GM21528 (cell line): Measurements from ENCODE around the gene OTOP2.
"Not testable (repeated sequence)": the region's sequence is repeated elsewhere in the genome, so short reads cannot be mapped to it uniquely, and the experiment has no call there.

ENCODE experiments used
- ATAC-seq: cut with Tn5 transposase; IDR thresholded peaks from one replicate; pipeline ENCODE4 v1.9.1; 2021; ENCODE audit warnings: mild to moderate bottlenecking, moderate library complexity; ENCODE audit not compliant: unreplicated experiment, low FRiP score

OTOP2 gene

DNA sequence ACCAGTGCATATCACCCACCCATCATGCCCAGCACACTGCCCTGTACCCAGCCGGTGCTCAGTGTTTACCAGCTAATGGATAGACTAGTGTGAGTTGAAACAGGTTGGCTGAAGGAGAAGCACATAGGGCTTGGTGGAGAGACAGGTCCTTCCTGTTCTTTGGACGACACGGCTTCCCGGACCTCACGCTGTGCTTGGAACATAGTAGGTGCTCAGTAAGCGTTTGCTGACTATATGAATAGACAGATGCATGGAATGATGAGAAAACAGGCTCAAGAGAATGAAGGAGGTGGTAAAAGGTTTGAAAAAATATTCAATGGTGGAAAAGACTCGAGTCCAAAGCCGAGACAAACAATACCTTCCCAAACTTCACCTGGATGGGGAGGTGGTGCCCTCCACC, 23.9 kb upstream of the OTOP2 start:
- no peak for ATAC-seq

- no peak for ATAC-seq
Measured at GRCh38 chr17:74901353-74902135, 22.5 kb upstream of the OTOP2 start.

GRCh38 chr17:74903034-74903433, 21.0 kb upstream of the OTOP2 start:
- ATAC-seq, result no peak

GRCh38 chr17:74903671-74904070, 20.4 kb upstream of the OTOP2 start:
- ATAC-seq, result no peak

DNA sequence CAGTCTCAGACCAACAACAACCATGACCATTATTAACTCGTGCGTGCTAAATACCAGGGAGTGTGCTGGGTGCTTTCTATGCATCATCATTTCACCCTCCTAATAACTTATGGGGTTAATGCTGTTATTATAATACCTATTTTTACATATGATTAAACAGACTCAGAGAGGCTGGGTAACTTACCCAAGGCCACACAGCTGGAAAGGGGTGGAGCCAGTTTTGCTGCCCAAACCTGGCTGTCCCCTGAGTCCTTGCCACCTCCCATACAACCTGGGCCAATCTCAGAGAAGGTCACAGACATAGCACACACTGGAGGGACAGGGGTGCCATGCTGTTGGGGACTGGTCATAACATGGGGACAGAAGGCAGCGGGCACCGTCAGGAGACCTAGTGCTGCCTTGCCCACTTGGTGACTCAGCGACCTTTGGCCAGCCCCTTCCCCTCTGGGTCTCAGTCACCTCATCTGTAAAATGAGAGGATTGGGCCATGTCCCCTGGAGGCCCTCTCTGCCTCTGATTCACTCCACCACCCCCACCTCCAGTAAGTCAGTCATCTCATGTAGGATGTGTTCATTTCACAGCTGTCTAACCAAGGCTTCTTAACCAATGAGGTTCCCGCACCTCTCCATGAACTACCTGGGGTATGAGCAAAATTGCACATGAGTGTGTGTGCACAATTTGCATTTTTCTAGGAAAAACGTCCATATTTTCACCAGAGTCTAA, 19.2 kb upstream of the OTOP2 start:
- ATAC-seq, result no peak

- not testable (repeated sequence) for ATAC-seq
Measured at GRCh38 chr17:74906214-74906793, 17.8 kb upstream of the OTOP2 start.

- no peak for ATAC-seq
Measured at GRCh38 chr17:74907012-74907411, 17.1 kb upstream of the OTOP2 start.

GRCh38 chr17:74909097-74909496, 15.0 kb upstream of the OTOP2 start:
- not testable (repeated sequence) for ATAC-seq

- not testable (repeated sequence) for ATAC-seq
Measured at GRCh38 chr17:74911423-74911822, 12.7 kb upstream of the OTOP2 start.

DNA sequence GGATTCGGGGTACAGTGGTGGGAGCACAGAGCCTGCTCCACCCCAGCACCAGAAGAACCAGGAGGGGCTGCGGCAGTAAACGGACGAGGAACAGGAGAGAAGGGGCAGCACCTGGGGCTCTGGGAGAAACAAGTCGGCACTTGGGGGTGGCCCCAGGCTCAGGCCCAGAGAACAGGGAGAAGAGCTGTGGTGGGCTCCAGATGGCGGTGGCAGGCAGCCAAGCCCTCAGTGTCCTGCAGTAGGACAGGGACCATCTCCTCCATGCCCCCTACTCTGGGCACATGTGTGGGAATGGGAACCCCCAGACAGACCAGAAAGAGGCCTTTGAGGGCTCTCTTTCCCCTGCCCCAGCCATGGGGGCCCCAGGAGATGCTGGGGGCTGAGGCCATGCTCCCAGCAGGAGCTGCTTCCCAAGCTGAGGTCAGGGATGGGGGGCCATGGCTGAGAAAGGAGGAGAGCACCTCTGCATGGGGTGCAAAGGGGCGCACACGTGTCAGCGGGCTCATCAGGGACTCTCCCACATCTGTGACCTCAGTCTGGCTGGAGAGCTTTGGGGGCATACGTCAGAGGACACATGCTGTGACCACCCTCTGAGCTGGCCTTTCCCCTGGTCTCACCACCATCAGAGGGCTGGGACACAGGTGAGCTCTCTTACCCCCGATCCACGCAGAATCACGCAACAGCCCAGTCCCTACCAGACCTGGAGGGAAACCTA, 7.8 kb upstream of the OTOP2 start:
- no peak for ATAC-seq

- no peak for ATAC-seq
Measured at GRCh38 chr17:74916851-74917199, 7.2 kb upstream of the OTOP2 start.

DNA sequence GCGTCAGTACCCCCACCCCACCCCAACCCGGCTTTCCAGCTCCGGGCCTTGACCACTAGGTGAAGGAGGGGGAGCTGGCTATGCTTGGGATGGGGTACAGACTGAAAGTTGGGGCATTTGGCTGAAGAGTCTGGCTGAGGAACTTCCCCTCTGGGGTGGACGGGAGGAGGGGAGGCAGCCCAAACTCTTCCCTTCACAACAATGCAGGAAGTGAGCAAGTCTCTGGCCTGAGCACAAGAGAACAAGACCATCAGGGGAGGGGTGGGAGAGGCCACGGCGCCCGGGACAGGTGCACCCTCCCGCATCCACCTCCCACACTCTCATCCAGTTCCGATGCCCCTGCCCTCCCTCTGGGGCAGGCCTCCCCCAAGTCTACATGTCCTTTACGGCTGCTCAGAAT, 6.6 kb upstream of the OTOP2 start:
- ATAC-seq, result no peak

DNA sequence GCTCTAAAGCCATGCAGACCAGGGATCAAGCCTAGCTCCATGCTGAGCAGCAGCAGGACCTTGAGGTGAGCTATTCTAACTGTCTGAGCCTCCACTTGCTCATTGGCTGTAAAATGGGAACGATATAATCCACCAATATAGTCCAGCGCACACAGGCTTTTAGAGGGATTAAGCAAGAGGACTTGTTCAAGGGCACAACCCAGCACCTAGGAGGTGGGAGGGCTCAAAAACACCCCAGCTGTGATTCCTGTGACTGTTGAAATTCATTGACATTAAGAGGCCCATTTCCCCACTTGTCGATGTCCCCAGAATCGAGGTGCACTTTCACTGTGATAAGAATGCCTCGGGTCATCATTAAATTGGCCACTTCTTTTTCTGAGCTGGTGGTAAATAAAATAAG, 5.2 kb upstream of the OTOP2 start:
- no peak for ATAC-seq

- ATAC-seq, result no peak
Measured at GRCh38 chr17:74919440-74920305, 4.4 kb upstream of the OTOP2 start.

DNA sequence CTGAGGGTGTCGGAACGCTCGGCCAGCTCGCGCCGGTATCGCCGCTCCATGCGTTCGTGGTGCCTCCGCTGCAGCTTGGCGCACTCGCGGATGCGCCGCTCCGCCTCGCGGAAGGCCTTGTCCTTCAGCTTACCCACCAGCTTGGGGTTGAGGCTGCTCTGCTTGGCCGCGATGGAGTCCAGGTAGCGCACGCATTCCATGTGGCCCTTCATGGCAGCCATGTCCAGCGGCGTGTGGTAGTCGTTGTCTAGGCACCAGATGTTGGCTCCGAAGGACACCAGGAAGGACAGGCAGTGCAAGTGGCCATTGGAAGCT, 3.8 kb upstream of the OTOP2 start:
- no peak for ATAC-seq

DNA sequence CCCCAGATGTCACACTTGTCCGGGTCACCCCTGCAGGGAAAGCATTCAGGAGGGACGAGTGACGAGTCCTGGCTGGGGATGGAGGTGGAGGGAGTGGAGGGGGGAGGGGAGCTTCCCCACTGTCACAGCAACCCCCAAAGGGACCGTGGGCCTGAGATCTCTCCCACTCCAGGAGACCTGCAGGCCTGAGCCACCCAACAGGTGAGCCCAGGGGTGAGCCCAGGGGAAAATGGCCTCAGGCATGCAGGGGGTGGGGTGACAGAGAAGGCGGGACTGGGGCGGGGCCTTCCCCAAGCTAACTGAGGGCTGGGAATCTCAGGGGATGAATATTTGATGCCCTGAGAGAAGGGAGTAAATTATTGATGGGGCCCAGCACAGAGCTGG, 3.4 kb upstream of the OTOP2 start:
- no peak for ATAC-seq

GRCh38 chr17:74921026-74921681, 2.9 kb upstream of the OTOP2 start:
- no peak for ATAC-seq

DNA sequence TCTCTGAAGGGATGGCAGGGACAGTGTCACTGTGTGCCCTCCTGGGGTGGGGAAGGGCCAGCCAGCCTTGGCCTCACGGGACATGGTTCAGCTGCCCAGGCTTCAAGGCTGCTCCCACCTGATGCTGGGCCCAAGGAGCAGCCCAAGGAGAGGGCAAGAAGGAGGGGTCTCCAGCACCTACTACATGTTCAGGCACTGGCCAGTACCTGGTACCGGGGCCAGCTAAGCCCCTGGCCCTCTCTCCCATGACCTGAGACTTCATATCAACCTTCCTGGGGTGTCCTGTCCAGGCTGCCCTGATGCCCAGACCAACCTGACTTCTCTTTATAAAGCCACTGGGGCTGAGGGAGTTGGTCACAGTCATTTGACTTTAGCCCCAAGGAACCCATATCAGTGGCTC, 2.3 kb upstream of the OTOP2 start:
- ATAC-seq, result no peak

DNA sequence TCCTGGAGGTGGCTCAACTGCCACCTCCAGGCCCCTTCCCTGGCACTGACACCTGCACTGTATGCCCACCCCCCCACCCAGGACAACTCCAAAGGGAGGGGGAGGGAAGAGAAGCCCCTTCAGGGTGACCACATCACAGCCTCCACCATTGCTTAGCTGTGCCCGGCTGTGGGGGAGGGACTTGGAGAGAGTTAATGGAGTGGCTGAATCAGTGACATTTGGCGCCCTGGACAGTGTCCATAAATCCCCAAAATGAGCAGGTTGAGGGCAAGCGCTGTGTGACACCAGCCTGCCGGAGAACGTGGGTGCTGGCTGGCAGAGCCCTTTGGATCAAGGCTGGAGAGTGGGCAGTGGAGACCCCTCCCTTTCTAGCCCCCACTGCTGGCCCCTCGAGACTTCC, 1.9 kb upstream of the OTOP2 start:
- ATAC-seq, result no peak
